HEK293T (cell line): Measurements from ENCODE around the gene TPP2.

Experiments
- CTCF ChIA-PET: fragments of 350-600 bp; formaldehyde crosslinking; extraction: SDS; loops from one replicate; lab custom pipeline; 2021; ENCODE audit warnings: antibody characterized with exemption, inconsistent platforms; lab: Yijun Ruan, JAX
- POLR2A ChIA-PET: fragments of 350-600 bp; formaldehyde crosslinking; extraction: SDS; loops from one replicate; lab custom pipeline; 2020; ENCODE audit warnings: antibody characterized with exemption, inconsistent platforms; lab: Yijun Ruan, JAX
- DNase-seq: peaks from one replicate; pipeline ENCODE4 v3.0.0; 2012; ENCODE audit warnings: mixed read lengths; ENCODE audit errors: extremely low spot score
- ARNT ChIP-seq: fragments of 450-650 bp; IDR thresholded peaks from 2 replicates; pipeline ENCODE4 v1.6.1; 2017; ENCODE audit warnings: mild to moderate bottlenecking
- BHLHE40 ChIP-seq: fragments of 450-650 bp; IDR thresholded peaks from 2 replicates; pipeline ENCODE4 v1.6.1; 2016; ENCODE audit warnings: mild to moderate bottlenecking, moderate library complexity, borderline replicate concordance
- CTBP1 ChIP-seq: fragments of 450-650 bp; IDR thresholded peaks from 2 replicates; pipeline ENCODE4 v1.6.1; 2016; ENCODE audit warnings: borderline replicate concordance
- ELF4 ChIP-seq: fragments of 450-650 bp; IDR thresholded peaks from 2 replicates; pipeline ENCODE4 v1.6.1; 2017; ENCODE audit warnings: antibody characterized with exemption
- FOXA1 ChIP-seq: fragments of 450-650 bp; IDR thresholded peaks from 2 replicates; pipeline ENCODE4 v1.6.1; 2016; ENCODE audit warnings: mild to moderate bottlenecking
- FOXK2 ChIP-seq: fragments of 450-650 bp; IDR thresholded peaks from 2 replicates; pipeline ENCODE4 v1.6.1; 2016; ENCODE audit warnings: mild to moderate bottlenecking
- FOXM1 ChIP-seq: fragments of 450-650 bp; IDR thresholded peaks from 2 replicates; pipeline ENCODE4 v1.6.1; 2017; ENCODE audit warnings: mild to moderate bottlenecking, borderline replicate concordance
- HDGF ChIP-seq: fragments of 450-650 bp; IDR thresholded peaks from 2 replicates; pipeline ENCODE4 v1.6.1; 2017; ENCODE audit warnings: antibody characterized with exemption, borderline replicate concordance
- L3MBTL2 ChIP-seq: fragments of 450-650 bp; conservative IDR thresholded peaks from 2 replicates; pipeline ENCODE4 v1.6.1; 2016; ENCODE audit warnings: mild to moderate bottlenecking
- LEF1 ChIP-seq: fragments of 450-650 bp; IDR thresholded peaks from 2 replicates; pipeline ENCODE4 v1.6.1; 2017; ENCODE audit warnings: mild to moderate bottlenecking, borderline replicate concordance
- NFRKB ChIP-seq: fragments of 450-650 bp; IDR thresholded peaks from 2 replicates; pipeline ENCODE4 v1.6.1; 2016; ENCODE audit warnings: mild to moderate bottlenecking, moderate library complexity
- PKNOX1 ChIP-seq: fragments of 450-650 bp; IDR thresholded peaks from 2 replicates; pipeline ENCODE4 v1.6.1; 2016
- SP1 ChIP-seq: fragments of 450-650 bp; IDR thresholded peaks from 2 replicates; pipeline ENCODE4 v1.6.1; 2017
- SUZ12 ChIP-seq: fragments of 450-650 bp; IDR thresholded peaks from 2 replicates; pipeline ENCODE4 v1.6.1; 2016; ENCODE audit warnings: mild to moderate bottlenecking
- TARDBP ChIP-seq: fragments of 450-650 bp; IDR thresholded peaks from 2 replicates; pipeline ENCODE4 v1.6.1; 2016
- ZNF384 ChIP-seq: fragments of 450-650 bp; IDR thresholded peaks from 2 replicates; pipeline ENCODE4 v1.6.1; 2016

Gene TPP2

GRCh38 chr13:102561933-102562332 is 34.9 kb upstream of the TPP2 start:
- no peak for DNase-seq
- ChIA-PET CTCF (no interaction called here), POLR2A (no interaction called here)
- TF ChIP-seq TARDBP (no peak), ELF4 (no peak)

- no peak for TF ChIP-seq TARDBP
- no peak for TF ChIP-seq NFRKB
- TF ChIP-seq ELF4: no peak
- TF ChIP-seq SUZ12: no peak
- TF ChIP-seq ARNT: no peak
- TF ChIP-seq ZNF384: no peak
- TF ChIP-seq L3MBTL2: no peak
- TF ChIP-seq FOXM1: no peak
- TF ChIP-seq PKNOX1: no peak
- TF ChIP-seq CTBP1: no peak
- TF ChIP-seq SP1: no peak
- no peak for TF ChIP-seq FOXK2
- no peak for TF ChIP-seq FOXA1
- no peak for TF ChIP-seq BHLHE40
- no peak for TF ChIP-seq LEF1
- TF ChIP-seq HDGF: no peak
- DNase-seq: no peak
- POLR2A ChIA-PET: interaction anchor here (0.6 kb wide), 1 partner anchor 10 kb away, joined by 3 read pairs; no protein-coding TSS in a partner anchor
- CTCF ChIA-PET: no interaction called here
These were observed 33.5 kb upstream of the TPP2 start for GRCh38 chr13:102563267-102563666.

- ChIA-PET CTCF (interaction anchor here (1.5 kb wide), 1 partner anchor 9 kb away, joined by 6 read pairs; no protein-coding TSS in a partner anchor), POLR2A (no interaction called here)
- DNase-seq: no peak
- TF ChIP-seq NFRKB (no peak), CTBP1 (no peak), ZNF384 (no peak), BHLHE40 (no peak)
These were observed 32.2 kb upstream of the TPP2 start for GRCh38 chr13:102564564-102564963.

GRCh38 chr13:102566513-102566912 is 30.3 kb upstream of the TPP2 start:
- ChIA-PET CTCF (interaction anchor here (0.6 to 2.6 kb wide), 3 partner anchors 11 to 1579 kb away, joined by 3 to 6 read pairs (median 3); no protein-coding TSS in a partner anchor), POLR2A (no interaction called here)
- no peak for DNase-seq
- no peak for TF ChIP-seq FOXK2
- TF ChIP-seq ELF4: no peak
- TF ChIP-seq HDGF: no peak
- TF ChIP-seq TARDBP: no peak
- TF ChIP-seq SUZ12: no peak
- TF ChIP-seq SP1: no peak
- TF ChIP-seq CTBP1: no peak
- TF ChIP-seq ZNF384: no peak
- no peak for TF ChIP-seq L3MBTL2
- TF ChIP-seq ARNT: no peak
- no peak for TF ChIP-seq PKNOX1
- no peak for TF ChIP-seq FOXM1
- no peak for TF ChIP-seq LEF1
- TF ChIP-seq NFRKB: no peak
- no peak for TF ChIP-seq FOXA1
- no peak for TF ChIP-seq BHLHE40

GRCh38 chr13:102567857-102568256 is 28.9 kb upstream of the TPP2 start:
- no peak for DNase-seq
- POLR2A ChIA-PET: no interaction called here
- TF ChIP-seq ELF4 (no peak), L3MBTL2 (no peak), FOXM1 (no peak), HDGF (no peak), PKNOX1 (no peak), TARDBP (no peak), SP1 (no peak), CTBP1 (no peak), SUZ12 (no peak), FOXA1 (no peak), LEF1 (no peak), BHLHE40 (no peak), NFRKB (no peak), ZNF384 (no peak), ARNT (no peak), FOXK2 (no peak)
- CTCF ChIA-PET: interaction anchor here (2.6 kb wide), 1 partner anchor 12 kb away, joined by 6 read pairs; no protein-coding TSS in a partner anchor

- POLR2A ChIA-PET: no interaction called here
- DNase-seq: no peak
- CTCF ChIA-PET: interaction anchor here (0.7 kb wide), 1 partner anchor 279 kb away, joined by 5 read pairs; no protein-coding TSS in a partner anchor
- TF ChIP-seq ELF4: no peak
- no peak for TF ChIP-seq ZNF384
- no peak for TF ChIP-seq FOXM1
- TF ChIP-seq NFRKB: no peak
These were observed 27.3 kb upstream of the TPP2 start for GRCh38 chr13:102569488-102569887.

GRCh38 chr13:102571075-102571474 is 25.7 kb upstream of the TPP2 start:
- ChIA-PET POLR2A (no interaction called here), CTCF (interaction anchor here (0.6 kb wide), 1 partner anchor 13 kb away, joined by 3 read pairs; no protein-coding TSS in a partner anchor)
- TF ChIP-seq PKNOX1 (no peak), BHLHE40 (no peak)
- no peak for DNase-seq
